ENCODE measurements around the gene CD44. TPM values are rescaled to one million over a fixed set of nuclear protein-coding genes. Genes with fewer than 3 reads are reported as not detected.
A peak's percentile ranks its signal among the peaks of the same experiment; 100 is the strongest.

CD44 gene
- total RNA-seq, 1 donor from 2014 or later = 319 TPM

DNA sequence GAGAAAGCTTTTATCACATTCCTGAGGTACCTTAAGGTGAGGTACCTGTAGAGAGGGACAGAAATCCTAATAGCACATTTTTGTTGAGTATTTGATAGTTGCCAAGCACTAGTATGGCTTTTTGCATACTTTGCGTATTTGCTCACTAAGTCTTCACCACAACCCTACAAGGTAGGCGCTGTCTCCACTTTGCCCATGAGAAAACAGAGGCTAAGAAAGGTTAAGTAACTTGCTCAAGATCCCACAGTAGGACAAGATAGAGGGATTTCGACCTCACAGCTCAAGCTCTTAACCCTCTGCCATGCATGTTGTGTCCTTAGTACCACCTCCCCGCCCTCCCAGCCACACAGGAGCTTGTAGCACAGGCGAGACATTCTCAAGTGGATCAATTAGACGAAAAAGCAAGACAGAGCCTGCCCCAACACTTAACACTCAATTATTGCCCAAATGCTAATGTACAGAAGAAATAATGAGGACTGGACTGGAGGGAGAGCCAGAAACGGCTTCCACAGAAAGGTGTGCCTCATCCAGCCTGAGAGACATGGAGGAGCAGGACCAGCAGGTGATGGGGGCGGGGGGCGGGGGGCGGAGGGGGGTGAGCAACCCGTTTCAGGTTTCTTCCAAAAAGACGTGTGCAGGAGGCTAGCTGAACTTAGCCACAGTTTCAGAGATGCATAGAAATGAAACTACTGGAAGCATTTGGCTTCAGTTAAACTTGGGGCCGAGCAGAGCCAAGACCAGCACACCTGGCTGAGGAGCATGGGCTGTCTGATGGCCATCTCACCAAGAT lies 26.7 kb upstream of the CD44 start:
- DNase-seq = no peak

DNA sequence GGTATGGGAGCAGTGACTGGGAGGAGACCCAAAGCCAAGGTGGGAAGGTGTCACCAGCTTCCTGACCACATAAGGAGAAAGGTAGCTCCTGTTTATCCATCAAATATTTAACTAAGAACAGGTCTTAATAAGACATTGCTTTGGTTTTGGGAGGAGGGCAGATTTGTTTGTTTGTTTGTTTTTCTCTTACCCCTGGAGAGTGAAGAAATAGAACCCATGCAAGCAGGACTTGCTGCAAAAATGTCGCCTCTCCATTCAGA lies 26.2 kb upstream of the CD44 start:
- no peak for DNase-seq

GRCh38 chr11:35114906-35115687 lies 23.9 kb upstream of the CD44 start:
- DNase-seq = no peak

DNA sequence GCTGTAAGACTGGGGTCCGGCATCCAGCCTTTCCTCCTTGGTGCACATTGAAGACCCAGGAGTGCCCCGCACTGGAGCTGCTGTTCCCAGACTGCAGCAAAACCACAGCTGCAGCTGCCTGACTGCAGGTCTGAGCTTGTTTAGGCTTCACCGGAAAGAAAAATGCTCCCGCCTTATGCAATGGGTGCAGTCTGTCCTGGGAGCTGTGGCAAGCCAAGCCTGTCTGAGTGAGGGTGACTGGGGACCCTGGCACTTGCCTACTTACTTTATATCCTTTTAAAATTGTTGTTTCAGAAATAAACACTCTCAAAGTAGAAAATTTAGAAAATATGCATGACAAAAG lies 23.3 kb upstream of the CD44 start:
- DNase-seq = no peak

- DNase-seq = no peak
These were observed 22.7 kb upstream of the CD44 start for GRCh38 chr11:35116245-35116644.

DNA sequence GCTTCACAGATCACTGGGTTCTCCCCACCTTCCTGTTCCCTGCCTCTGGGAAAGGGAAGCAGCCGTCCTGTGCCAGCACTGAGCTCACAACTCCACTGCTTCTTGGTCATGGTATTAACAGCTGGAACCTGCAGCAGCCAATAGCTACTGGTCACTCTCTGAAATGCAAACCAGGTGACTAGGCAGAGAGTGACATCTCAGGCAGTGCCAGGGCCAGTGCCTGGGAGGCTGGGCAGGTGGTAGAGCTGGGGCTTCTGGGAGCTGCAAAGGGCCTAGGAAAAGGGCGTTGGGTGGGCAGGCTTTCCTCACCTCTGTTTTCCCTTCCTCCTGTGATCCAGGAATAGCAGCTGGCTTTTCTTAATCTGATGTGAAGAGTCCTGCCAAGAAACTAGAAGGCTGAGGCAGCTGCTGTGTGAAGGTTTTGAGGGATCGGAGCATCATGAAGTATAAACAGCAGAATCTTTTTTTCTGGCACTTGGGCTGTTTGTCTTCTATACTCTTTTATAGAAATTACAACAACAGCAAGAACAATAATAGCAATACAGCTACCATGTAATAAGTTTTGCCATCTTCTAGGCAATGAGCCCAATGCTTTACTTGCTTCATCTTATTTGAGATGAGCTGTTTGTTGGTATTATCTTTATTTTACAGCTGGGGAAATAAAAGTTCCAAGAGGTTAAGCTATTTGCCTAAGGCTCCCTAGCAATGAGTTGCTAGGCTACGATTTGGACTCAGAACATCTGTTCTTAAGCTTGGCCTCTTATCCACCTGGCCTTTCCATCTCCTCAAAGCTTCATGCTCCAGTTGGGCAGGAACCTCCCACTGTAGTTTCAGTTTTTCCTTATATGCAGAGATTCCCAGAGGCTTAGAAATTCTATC lies 22.0 kb upstream of the CD44 start:
- peak; percentile 30 for DNase-seq

DNA sequence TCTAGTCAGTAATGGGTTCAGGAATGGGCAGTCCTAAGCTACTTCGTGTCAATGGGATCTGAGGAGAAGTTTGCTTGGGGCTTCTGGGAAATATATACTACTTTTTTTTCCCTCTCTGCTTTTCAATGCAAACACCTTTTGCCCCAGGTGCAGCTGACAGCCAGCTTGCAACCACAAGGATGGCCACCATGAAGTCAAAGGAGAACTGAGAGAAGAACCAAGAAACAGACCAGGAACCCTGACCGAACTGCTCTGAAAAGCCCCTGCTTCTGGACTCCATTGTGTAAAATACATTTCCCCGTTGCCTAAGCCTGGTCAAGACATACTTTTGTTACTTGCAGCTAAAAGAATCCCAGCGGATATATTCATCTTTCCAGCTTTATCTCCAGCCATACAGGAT lies 20.1 kb upstream of the CD44 start:
- no peak for DNase-seq

DNA sequence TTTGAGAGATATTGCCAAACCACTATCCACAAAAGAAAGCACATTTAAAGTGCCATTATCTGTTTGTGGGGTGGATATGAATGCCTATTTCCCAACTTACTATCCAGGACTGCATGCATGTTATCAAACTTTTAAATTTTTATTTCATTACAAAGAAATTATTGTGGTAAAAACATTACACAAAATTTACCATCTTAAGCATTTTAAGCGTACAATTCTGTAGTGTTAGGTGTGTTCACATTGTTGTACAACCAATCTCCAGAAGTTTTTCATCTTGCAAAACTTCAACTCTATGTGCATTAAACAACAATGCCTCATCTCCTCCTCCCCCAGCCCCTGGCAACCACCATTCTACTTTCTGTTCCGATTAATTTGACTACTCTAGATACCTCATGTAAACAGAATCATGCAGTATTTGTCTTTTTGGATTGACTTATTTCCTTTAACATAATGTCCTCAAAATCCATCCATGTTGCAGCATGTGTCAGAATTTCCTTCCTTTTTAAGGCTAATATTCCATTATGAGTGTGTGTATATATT lies 17.6 kb upstream of the CD44 start:
- DNase-seq = no peak

- no peak for DNase-seq
These were observed 16.7 kb upstream of the CD44 start for GRCh38 chr11:35122308-35122707.

DNA sequence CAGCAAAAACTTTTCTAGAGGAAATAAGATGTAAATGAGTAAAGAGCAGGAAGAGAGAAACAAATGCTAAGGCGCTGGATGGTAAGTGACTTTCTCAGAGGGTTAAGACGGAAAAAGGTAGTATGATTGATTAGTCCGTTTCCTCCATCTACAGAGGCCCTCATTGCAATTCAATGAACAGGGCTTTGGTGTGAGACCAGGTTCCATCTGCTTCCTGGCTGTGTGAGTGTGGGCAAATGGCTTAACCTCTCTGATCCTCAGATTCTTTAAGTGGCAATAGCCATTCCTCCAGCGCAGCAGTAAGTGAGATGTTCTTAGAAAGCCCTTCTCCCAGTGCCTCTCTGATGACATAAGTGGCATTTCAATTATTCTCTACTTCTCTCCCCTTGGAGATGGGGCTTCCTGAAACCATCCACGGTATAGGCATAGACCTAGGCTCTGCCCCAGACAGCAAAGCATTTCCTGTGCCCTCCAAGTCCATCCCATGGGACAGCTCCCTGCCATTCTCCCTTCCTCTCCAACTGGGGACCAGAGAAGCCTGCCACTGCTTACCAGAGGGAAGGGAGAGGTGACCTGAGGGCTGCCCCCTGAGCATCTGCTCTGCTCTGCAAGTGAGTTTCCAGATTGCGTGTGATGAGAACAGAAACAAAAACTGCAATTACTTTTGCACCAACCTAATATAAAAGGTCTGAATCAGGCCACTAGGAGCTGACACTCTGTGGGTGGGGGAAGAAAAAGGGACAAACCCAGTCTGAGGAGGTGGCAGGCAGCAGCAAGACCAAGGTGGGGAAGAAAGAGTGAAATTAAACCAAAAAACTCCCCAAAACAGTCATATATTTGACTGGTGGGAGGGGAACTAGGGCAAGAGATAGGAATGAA lies 12.7 kb upstream of the CD44 start:
- no peak for DNase-seq

GRCh38 chr11:35126879-35127581 lies 11.9 kb upstream of the CD44 start:
- DNase-seq = no peak

DNA sequence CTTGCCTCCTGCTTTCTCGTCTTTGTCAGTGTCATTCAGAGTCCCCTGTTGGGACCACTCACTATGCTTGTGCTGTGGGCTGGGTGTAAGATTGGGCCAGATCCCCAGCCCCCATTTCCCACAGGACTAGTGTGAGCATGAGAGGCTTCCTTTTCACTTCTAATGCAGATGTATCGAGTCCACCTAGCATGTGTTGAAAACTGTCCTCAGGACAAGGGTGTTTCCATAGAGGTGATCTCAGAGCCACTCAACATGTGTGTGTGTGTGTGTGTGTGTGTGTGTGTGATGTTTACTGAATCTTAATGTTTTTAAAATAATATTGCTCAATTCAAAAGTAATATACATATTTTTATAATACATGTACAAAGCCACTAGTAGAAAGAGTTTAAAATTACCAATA lies 11.4 kb upstream of the CD44 start:
- DNase-seq = no peak

GRCh38 chr11:35131094-35131493 lies 7.9 kb upstream of the CD44 start:
- no peak for DNase-seq

DNA sequence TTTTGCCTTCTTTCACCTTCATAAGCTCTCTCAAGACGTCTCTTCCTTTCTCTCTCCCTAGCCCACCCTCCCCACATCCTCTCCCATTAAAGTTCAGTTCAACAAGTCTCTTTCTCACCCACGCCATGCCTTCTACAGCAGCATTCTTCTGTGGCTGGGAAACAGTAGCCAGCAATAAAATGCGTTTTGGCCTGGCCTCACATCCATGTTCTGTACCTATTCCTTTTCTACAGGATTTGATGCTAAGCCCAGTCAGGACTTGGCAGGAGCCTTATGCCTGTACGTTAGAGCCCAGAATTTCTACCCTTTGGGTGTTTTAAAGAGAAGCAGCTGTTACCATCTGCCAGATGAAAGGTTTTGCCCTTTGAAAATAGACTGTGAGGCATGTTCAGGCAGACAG lies 7.1 kb upstream of the CD44 start:
- DNase-seq = no peak

GRCh38 chr11:35133656-35134055 lies 5.3 kb upstream of the CD44 start:
- DNase-seq = no peak

- DNase-seq = peak; percentile 82
These were observed 4.4 kb upstream of the CD44 start for GRCh38 chr11:35134403-35135148.

- peak; percentile 72 for DNase-seq
These were observed 3.7 kb upstream of the CD44 start for GRCh38 chr11:35135222-35135621.

GRCh38 chr11:35136311-35136710 lies 2.7 kb upstream of the CD44 start:
- DNase-seq = no peak

- DNase-seq = no peak
These were observed 913 bp upstream of the CD44 start for GRCh38 chr11:35138058-35138457.

DNA sequence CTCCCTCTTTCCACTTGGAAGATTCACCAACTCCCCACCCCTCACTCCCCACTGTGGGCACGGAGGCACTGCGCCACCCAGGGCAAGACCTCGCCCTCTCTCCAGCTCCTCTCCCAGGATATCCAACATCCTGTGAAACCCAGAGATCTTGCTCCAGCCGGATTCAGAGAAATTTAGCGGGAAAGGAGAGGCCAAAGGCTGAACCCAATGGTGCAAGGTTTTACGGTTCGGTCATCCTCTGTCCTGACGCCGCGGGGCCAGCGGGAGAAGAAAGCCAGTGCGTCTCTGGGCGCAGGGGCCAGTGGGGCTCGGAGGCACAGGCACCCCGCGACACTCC lies 397 bp upstream of the CD44 start:
- DNase-seq = no peak
